HL-60 (cell line): ENCODE results near the gene SNX20.

Experiments
- GABPA ChIP-seq: IDR thresholded peaks from 2 replicates; pipeline ENCODE4 v1.6.1; 2012; ENCODE audit warnings: low read depth
- POLR2AphosphoS5 ChIP-seq: IDR thresholded peaks from 2 replicates; pipeline ENCODE4 v1.6.1; 2012; ENCODE audit warnings: low read depth
- SPI1 ChIP-seq: IDR thresholded peaks from 2 replicates; pipeline ENCODE4 v1.6.1; 2012; ENCODE audit warnings: low read depth, mild to moderate bottlenecking, borderline replicate concordance
- TF ChIP-seq, protein P1 (sequence below): IDR thresholded peaks from one replicate; pipeline ENCODE4 v1.5.1; 2011; ENCODE audit warnings: low read length, control low read depth, inconsistent platforms; ENCODE audit not compliant: insufficient read depth
- TF ChIP-seq, protein P2 (sequence below): IDR thresholded peaks from 2 replicates; pipeline ENCODE4 v1.6.1; 2012; ENCODE audit warnings: low read depth; ENCODE audit not compliant: insufficient replicate concordance

DNA sequence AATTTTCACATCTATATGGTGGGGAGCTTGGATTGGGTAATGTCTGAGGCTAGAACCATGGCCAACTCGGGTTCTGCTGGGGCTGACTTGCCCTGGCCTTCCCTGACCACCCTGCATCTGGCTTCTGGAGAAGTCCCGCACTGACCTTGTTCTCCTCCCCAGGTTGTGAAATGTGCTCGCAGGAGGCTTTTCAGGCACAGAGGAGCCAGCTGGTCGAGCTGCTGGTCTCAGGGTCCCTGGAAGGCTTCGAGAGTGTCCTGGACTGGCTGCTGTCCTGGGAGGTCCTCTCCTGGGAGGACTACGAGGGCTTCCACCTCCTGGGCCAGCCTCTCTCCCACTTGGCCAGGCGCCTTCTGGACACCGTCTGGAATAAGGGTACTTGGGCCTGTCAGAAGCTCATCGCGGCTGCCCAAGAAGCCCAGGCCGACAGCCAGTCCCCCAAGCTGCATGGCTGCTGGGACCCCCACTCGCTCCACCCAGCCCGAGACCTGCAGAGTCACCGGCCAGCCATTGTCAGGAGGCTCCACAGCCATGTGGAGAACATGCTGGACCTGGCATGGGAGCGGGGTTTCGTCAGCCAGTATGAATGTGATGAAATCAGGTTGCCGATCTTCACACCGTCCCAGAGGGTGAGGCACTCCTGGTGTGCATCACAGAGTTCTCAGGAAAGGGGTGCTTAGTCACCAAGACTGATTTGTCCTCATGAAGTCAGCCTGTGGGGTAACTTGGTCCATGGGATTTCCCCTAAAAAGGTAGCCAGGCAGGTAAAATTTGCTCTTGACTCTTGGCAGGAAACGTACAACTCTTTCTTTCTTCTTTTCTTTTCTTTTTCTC, 18.4 kb upstream of the SNX20 start:
- TF ChIP-seq, protein P1, sequence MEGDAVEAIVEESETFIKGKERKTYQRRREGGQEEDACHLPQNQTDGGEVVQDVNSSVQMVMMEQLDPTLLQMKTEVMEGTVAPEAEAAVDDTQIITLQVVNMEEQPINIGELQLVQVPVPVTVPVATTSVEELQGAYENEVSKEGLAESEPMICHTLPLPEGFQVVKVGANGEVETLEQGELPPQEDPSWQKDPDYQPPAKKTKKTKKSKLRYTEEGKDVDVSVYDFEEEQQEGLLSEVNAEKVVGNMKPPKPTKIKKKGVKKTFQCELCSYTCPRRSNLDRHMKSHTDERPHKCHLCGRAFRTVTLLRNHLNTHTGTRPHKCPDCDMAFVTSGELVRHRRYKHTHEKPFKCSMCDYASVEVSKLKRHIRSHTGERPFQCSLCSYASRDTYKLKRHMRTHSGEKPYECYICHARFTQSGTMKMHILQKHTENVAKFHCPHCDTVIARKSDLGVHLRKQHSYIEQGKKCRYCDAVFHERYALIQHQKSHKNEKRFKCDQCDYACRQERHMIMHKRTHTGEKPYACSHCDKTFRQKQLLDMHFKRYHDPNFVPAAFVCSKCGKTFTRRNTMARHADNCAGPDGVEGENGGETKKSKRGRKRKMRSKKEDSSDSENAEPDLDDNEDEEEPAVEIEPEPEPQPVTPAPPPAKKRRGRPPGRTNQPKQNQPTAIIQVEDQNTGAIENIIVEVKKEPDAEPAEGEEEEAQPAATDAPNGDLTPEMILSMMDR = no peak
- TF ChIP-seq, protein P2, sequence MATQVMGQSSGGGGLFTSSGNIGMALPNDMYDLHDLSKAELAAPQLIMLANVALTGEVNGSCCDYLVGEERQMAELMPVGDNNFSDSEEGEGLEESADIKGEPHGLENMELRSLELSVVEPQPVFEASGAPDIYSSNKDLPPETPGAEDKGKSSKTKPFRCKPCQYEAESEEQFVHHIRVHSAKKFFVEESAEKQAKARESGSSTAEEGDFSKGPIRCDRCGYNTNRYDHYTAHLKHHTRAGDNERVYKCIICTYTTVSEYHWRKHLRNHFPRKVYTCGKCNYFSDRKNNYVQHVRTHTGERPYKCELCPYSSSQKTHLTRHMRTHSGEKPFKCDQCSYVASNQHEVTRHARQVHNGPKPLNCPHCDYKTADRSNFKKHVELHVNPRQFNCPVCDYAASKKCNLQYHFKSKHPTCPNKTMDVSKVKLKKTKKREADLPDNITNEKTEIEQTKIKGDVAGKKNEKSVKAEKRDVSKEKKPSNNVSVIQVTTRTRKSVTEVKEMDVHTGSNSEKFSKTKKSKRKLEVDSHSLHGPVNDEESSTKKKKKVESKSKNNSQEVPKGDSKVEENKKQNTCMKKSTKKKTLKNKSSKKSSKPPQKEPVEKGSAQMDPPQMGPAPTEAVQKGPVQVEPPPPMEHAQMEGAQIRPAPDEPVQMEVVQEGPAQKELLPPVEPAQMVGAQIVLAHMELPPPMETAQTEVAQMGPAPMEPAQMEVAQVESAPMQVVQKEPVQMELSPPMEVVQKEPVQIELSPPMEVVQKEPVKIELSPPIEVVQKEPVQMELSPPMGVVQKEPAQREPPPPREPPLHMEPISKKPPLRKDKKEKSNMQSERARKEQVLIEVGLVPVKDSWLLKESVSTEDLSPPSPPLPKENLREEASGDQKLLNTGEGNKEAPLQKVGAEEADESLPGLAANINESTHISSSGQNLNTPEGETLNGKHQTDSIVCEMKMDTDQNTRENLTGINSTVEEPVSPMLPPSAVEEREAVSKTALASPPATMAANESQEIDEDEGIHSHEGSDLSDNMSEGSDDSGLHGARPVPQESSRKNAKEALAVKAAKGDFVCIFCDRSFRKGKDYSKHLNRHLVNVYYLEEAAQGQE = no peak
- no peak for TF ChIP-seq POLR2AphosphoS5
- TF ChIP-seq GABPA = no peak
- TF ChIP-seq SPI1 = no peak
